ENCODE results near the gene CITED2. TPM values are rescaled to one million over a fixed set of nuclear protein-coding genes. Genes with fewer than 3 reads are reported as not detected.

CITED2 gene
- total and polyA plus RNA-seq, 2 donors from 2014 or later, result 72.1 to 215 TPM

- DNase-seq, result peak in 2 of 5 donors; percentile 73 to 78
- FAIRE-seq, result no peak
- intact Hi-C loops (cut with DNase I), result no loop called here
- H3K4me1 ChIP-seq (ENCODE audit: control insufficient read depth in 2 of 3, insufficient read depth in 2 of 3, low read depth in 1 of 3, low read length in 3 of 3), result peaks cover 0 to 9% (median 2%) of the 10 kb centered on the region in 3 donors
- TF ChIP-seq CTCF (IDR thresholded peaks at IDR 0.05; ENCODE audit: borderline replicate concordance, extremely low read depth, insufficient read depth), result no peak
- peak overlapping the region in 2 of 3 donors; percentile 39 to 42 for H3K4me3 ChIP-seq (ENCODE audit: low read length in 3 of 3)
- H3K9ac ChIP-seq (ENCODE audit: low read length in 3 of 3), result no peak overlapping the region
- H3K27ac ChIP-seq (ENCODE audit: low read depth in 2 of 2, low read length in 2 of 2), result peak overlapping the region in 1 of 2 donors; percentile 26
- no peaks in the 10 kb centered on the region for H3K9me3 ChIP-seq (ENCODE audit: control insufficient read depth in 2 of 3, insufficient read depth in 1 of 3, low read length in 3 of 3)
- H3K36me3 ChIP-seq (ENCODE audit: control insufficient read depth in 2 of 3, insufficient read depth in 3 of 3, low read length in 3 of 3), result no peaks in the 10 kb centered on the region
- H3K27me3 ChIP-seq (ENCODE audit: control insufficient read depth, insufficient read depth, low read length), result no peaks in the 10 kb centered on the region
These were observed 18.3 kb upstream of the CITED2 start for GRCh38 chr6:139392794-139393193.

GRCh38 chr6:139391709-139392108 lies 17.3 kb upstream of the CITED2 start:
- Histone ChIP-seq H3K9ac (ENCODE audit: low read length in 3 of 3) (no peak overlapping the region), H3K4me1 (ENCODE audit: control insufficient read depth in 2 of 3, insufficient read depth in 2 of 3, low read depth in 1 of 3, low read length in 3 of 3) (peaks cover 0 to 9% (median 2%) of the 10 kb centered on the region in 3 donors), H3K27ac (ENCODE audit: low read depth in 2 of 2, low read length in 2 of 2) (no peak overlapping the region), H3K27me3 (ENCODE audit: control insufficient read depth, insufficient read depth, low read length) (no peaks in the 10 kb centered on the region), H3K4me3 (ENCODE audit: low read length in 3 of 3) (no peak overlapping the region), H3K9me3 (ENCODE audit: control insufficient read depth in 2 of 3, insufficient read depth in 1 of 3, low read length in 3 of 3) (no peaks in the 10 kb centered on the region), H3K36me3 (ENCODE audit: control insufficient read depth in 2 of 3, insufficient read depth in 3 of 3, low read length in 3 of 3) (no peaks in the 10 kb centered on the region)
- intact Hi-C loops (cut with DNase I), result no loop called here
- no peak for DNase-seq
- TF ChIP-seq CTCF (IDR thresholded peaks at IDR 0.05; ENCODE audit: borderline replicate concordance, extremely low read depth, insufficient read depth), result no peak
- FAIRE-seq, result no peak

- no peaks in the 10 kb centered on the region for H3K27me3 ChIP-seq (ENCODE audit: control insufficient read depth, insufficient read depth, low read length)
- no peak overlapping the region for H3K4me3 ChIP-seq (ENCODE audit: low read length in 3 of 3)
- H3K9me3 ChIP-seq (ENCODE audit: control insufficient read depth in 2 of 3, insufficient read depth in 1 of 3, low read length in 3 of 3), result no peaks in the 10 kb centered on the region
- H3K27ac ChIP-seq (ENCODE audit: low read depth in 2 of 2, low read length in 2 of 2), result no peak overlapping the region
- peaks cover 0 to 9% (median 2%) of the 10 kb centered on the region in 3 donors for H3K4me1 ChIP-seq (ENCODE audit: control insufficient read depth in 2 of 3, insufficient read depth in 2 of 3, low read depth in 1 of 3, low read length in 3 of 3)
- no peaks in the 10 kb centered on the region for H3K36me3 ChIP-seq (ENCODE audit: control insufficient read depth in 2 of 3, insufficient read depth in 3 of 3, low read length in 3 of 3)
- FAIRE-seq (no peak), DNase-seq (no peak)
- intact Hi-C loops (cut with DNase I), result no loop called here
- TF ChIP-seq CTCF (IDR thresholded peaks at IDR 0.05; ENCODE audit: borderline replicate concordance, extremely low read depth, insufficient read depth), result no peak
- no peak overlapping the region for H3K9ac ChIP-seq (ENCODE audit: low read length in 3 of 3)
These were observed 16.0 kb upstream of the CITED2 start for GRCh38 chr6:139390447-139390846.

GRCh38 chr6:139388384-139388783 lies 13.9 kb upstream of the CITED2 start:
- Histone ChIP-seq H3K36me3 (ENCODE audit: control insufficient read depth in 2 of 3, insufficient read depth in 3 of 3, low read length in 3 of 3) (no peaks in the 10 kb centered on the region), H3K9ac (ENCODE audit: low read length in 3 of 3) (no peak overlapping the region), H3K27ac (ENCODE audit: low read depth in 2 of 2, low read length in 2 of 2) (no peak overlapping the region), H3K4me1 (ENCODE audit: control insufficient read depth in 2 of 3, insufficient read depth in 2 of 3, low read depth in 1 of 3, low read length in 3 of 3) (peaks cover 0 to 9% (median 2%) of the 10 kb centered on the region in 3 donors), H3K9me3 (ENCODE audit: control insufficient read depth in 2 of 3, insufficient read depth in 1 of 3, low read length in 3 of 3) (no peaks in the 10 kb centered on the region), H3K4me3 (ENCODE audit: low read length in 3 of 3) (no peak overlapping the region), H3K27me3 (ENCODE audit: control insufficient read depth, insufficient read depth, low read length) (no peaks in the 10 kb centered on the region)
- no peak for TF ChIP-seq CTCF (IDR thresholded peaks at IDR 0.05; ENCODE audit: borderline replicate concordance, extremely low read depth, insufficient read depth)
- intact Hi-C loops (cut with DNase I), result no loop called here
- FAIRE-seq (no peak), DNase-seq (no peak)

Measured in kidney (tissue), 14 donors.